ENCODE data around the gene SLC28A3.

SLC28A3 gene

DNA sequence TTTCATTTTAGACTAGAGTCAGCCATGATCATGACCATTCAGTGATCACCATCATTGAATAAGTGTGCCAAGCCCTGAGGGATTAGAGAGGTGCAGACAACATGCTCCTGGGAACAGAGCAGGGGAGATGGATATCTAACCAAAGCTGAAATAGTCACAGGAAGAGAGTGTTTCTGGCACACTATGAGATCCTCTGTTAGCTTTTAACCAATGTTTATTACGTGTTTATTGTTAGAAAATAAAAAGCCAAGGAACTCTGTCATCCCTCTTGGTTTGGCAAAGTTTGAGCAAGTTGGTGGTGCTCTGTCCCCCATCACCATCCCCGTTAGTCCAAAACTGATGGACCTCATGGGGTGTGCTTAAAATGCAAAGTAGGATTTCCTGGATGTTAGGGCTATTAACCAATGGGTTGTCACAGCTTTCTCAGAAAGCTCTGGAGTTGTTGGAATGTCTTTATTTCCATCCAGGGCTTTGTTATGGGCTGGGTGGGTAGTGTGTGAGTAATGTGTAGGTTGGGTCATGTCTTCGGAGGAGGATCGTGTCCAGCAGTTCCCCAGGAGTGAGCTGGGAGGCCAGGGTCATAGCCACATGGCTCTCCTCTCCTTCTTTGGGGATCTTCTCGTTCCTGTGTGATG lies 34.9 kb downstream of the SLC28A3 start:
- in situ Hi-C loops (cut with HindIII; ENCODE audit: low pct_ligation_motif_present, low pct_unique_long_range_greater_than_20kb, low sequenced_read_pairs), result no loop called here
- DNase-seq, result no peak

GRCh38 chr9:84304166-84304565 lies 36.4 kb downstream of the SLC28A3 start:
- in situ Hi-C loops (cut with HindIII; ENCODE audit: low pct_ligation_motif_present, low pct_unique_long_range_greater_than_20kb, low sequenced_read_pairs), result no loop called here

DNA sequence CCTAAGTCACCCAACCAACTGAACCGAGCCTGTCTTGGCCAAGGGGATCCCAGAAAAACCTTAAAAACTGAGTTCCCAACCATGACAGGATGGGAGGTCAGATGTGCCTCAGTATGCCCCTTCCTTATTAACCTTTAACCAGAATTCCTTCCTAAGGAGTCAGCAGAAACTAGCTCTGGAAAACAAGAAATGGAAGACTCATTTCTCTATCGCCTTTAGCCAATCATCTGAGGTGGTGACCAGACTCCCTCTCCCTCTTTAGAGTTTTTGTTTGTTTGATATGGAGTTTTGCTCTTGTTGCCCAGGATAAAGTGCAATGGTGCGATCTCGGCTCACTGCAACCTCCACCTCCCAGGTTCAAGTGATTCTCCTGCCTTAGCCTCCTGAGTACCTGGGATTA lies 37.5 kb downstream of the SLC28A3 start:
- DNase-seq, result peak; percentile 25
- in situ Hi-C loops (cut with HindIII; ENCODE audit: low pct_ligation_motif_present, low pct_unique_long_range_greater_than_20kb, low sequenced_read_pairs), result no loop called here

More at GRCh38 chr9:84304166-84304565, 36.4 kb downstream of the SLC28A3 start:
- DNase-seq, result no peak

GRCh38 chr9:84301851-84302250 lies 38.7 kb downstream of the SLC28A3 start:
- no peak for DNase-seq
- in situ Hi-C loops (cut with HindIII; ENCODE audit: low pct_ligation_motif_present, low pct_unique_long_range_greater_than_20kb, low sequenced_read_pairs), result no loop called here

DNA sequence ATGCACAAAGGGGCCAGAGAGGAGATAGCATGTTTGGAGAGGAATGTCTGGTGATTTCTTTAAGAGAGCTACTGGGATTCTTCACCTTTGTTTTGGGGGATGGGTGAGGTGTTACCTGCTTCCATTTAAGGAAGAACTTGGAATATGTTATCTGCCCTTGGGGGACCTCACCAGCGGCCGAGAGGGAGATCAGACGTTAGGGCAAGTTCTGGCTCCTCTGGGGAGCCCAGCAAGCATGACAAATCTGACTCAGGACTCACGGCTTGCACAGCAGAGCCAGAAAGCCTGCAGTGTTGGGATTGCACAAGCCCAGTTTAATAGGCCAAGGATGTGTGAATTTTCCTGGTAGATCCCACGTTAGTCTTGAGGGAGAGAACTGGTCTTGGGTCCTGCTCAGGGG lies 40.3 kb downstream of the SLC28A3 start:
- no peak for DNase-seq
- in situ Hi-C loops (cut with HindIII; ENCODE audit: low pct_ligation_motif_present, low pct_unique_long_range_greater_than_20kb, low sequenced_read_pairs), result no loop called here

- DNase-seq, result no peak
- in situ Hi-C loops (cut with HindIII; ENCODE audit: low pct_ligation_motif_present, low pct_unique_long_range_greater_than_20kb, low sequenced_read_pairs), result no loop called here
Observed at GRCh38 chr9:84297162-84297821, 43.3 kb downstream of the SLC28A3 start.

- peak; percentile 30 for DNase-seq
- in situ Hi-C loops (cut with HindIII; ENCODE audit: low pct_ligation_motif_present, low pct_unique_long_range_greater_than_20kb, low sequenced_read_pairs), result no loop called here
Observed at GRCh38 chr9:84296146-84296843, 44.3 kb downstream of the SLC28A3 start.

- in situ Hi-C loops (cut with HindIII; ENCODE audit: low pct_ligation_motif_present, low pct_unique_long_range_greater_than_20kb, low sequenced_read_pairs), result no loop called here
Observed at GRCh38 chr9:84294241-84294950, 46.2 kb downstream of the SLC28A3 start.

GRCh38 chr9:84293001-84293798 lies 47.4 kb downstream of the SLC28A3 start:
- DNase-seq, result no peak

More at GRCh38 chr9:84294241-84294950, 46.2 kb downstream of the SLC28A3 start:
- DNase-seq, result no peak

DNA sequence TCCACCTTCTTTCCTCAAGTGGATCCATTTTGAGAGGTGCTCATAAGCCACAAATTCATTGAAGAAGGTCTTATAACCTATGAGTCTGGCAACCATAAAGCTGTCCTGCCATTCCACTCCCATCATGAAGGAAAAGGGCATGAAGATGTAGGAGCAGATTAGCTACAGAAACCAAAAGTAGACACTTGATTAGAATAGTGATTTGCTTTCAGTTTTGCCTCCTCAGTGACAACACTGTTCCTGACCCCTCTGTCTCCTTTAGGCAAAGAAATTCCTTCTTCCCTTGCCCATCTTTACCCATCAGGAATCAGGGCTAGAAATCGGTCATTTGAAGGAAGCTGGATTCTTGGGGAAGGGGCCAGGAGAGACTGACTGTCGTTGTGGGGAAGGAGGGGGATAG lies 55.2 kb downstream of the SLC28A3 start:
- in situ Hi-C loops (cut with HindIII; ENCODE audit: low pct_ligation_motif_present, low pct_unique_long_range_greater_than_20kb, low sequenced_read_pairs), result no loop called here
- no peak for DNase-seq

More at GRCh38 chr9:84293001-84293798, 47.4 kb downstream of the SLC28A3 start:
- in situ Hi-C loops (cut with HindIII; ENCODE audit: low pct_ligation_motif_present, low pct_unique_long_range_greater_than_20kb, low sequenced_read_pairs), result no loop called here

DNA sequence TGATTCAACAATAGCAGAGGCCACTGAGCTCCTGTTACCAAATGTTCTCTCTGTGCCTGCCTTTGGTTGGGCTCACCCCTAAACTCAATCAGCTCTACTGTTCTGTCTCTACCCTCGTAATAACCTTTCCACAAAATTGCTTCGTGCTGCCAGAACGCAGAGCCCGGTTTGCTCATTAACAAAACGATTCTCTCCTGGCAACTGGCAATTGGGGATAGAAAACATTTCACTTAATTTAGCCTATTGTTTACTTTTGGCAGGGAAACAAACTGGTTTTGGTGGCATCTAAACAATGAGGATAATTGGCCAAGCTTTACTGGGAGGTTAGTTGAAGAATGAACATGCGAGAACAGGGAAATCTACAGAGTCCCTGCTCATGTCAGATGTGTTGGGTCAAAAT lies 56.6 kb downstream of the SLC28A3 start:
- DNase-seq, result no peak
- in situ Hi-C loops (cut with HindIII; ENCODE audit: low pct_ligation_motif_present, low pct_unique_long_range_greater_than_20kb, low sequenced_read_pairs), result no loop called here

- in situ Hi-C loops (cut with HindIII; ENCODE audit: low pct_ligation_motif_present, low pct_unique_long_range_greater_than_20kb, low sequenced_read_pairs), result no loop called here
Observed at GRCh38 chr9:84278130-84278529, 62.4 kb downstream of the SLC28A3 start.

DNA sequence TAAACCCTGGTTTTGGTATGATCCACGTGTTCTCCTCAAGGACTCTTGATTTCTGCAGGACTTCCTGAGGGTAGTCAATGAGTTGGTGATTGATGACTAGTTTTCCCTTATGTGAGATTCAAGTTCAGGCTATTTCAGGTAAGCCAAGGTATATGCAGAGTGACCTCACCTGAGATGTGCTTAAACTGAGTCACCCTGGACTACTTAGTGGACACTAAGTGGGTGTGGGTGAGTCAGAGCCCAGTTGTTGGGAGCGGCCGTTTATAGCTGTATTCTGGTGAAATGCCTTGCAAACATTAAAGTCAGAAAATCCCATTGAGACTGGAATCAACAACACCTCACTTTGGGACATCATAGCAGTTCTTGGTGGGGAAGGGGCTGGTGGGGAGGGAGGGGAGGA lies 62.9 kb downstream of the SLC28A3 start:
- in situ Hi-C loops (cut with HindIII; ENCODE audit: low pct_ligation_motif_present, low pct_unique_long_range_greater_than_20kb, low sequenced_read_pairs), result no loop called here
- no peak for DNase-seq

More at GRCh38 chr9:84278130-84278529, 62.4 kb downstream of the SLC28A3 start:
- no peak for DNase-seq

GRCh38 chr9:84276741-84277140 lies 63.8 kb downstream of the SLC28A3 start:
- in situ Hi-C loops (cut with HindIII; ENCODE audit: low pct_ligation_motif_present, low pct_unique_long_range_greater_than_20kb, low sequenced_read_pairs), result no loop called here
- DNase-seq, result no peak

DNA sequence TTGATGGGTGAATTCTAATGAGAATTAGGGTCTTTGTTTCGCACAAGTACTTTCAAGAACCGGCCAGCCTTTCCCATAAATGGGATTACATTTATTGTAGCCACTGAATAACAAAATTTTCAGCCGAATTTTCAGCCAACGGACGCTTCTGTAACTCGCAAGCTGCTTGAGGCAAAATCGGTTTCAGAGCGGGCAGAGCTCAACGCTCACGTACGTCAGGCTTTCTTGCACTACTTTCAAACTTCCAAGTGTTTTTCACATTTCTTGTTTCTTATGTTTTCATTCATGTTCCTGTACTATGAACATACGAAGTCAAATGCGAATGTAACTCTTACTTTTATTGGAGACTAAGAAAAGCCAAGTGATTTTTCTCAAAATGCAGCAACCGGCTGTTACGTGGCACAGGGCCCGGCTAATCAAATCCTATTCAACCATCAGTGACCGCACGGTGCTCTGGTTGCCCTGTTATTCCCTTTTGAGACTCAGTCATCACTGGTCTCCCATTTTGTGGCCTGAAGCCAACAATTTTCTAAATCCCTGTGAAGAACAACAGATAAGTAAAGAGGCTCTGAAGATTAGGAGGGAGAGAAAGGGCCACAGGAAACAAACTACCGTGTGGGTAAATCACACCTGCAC lies 68.5 kb downstream of the SLC28A3 start:
- in situ Hi-C loops (cut with HindIII; ENCODE audit: low pct_ligation_motif_present, low pct_unique_long_range_greater_than_20kb, low sequenced_read_pairs), result loop anchor here (25.0 kb wide), 1 partner anchor 335 kb away; no protein-coding TSS in a partner anchor
- DNase-seq, result no peak

DNA sequence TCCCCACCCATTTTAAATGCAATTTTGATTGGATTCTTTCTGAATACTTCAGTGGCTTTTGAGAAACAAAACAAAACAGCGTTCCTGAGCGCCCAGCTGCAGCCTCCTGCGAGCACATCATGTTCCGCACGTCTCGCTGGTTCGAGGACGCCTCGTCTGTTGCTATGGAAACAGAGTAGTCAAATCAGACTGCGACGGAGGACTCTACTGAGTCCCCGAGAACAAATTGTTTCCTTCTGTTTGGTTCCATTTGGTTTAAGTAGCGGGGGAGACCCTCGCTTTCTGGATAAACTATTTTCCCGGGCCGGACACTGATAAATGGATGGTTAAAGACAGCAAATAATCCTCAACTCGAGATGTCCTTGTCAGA lies 69.0 kb downstream of the SLC28A3 start:
- no peak for DNase-seq
- in situ Hi-C loops (cut with HindIII; ENCODE audit: low pct_ligation_motif_present, low pct_unique_long_range_greater_than_20kb, low sequenced_read_pairs), result loop anchor here (25.0 kb wide), 1 partner anchor 334 kb away; no protein-coding TSS in a partner anchor

DNA sequence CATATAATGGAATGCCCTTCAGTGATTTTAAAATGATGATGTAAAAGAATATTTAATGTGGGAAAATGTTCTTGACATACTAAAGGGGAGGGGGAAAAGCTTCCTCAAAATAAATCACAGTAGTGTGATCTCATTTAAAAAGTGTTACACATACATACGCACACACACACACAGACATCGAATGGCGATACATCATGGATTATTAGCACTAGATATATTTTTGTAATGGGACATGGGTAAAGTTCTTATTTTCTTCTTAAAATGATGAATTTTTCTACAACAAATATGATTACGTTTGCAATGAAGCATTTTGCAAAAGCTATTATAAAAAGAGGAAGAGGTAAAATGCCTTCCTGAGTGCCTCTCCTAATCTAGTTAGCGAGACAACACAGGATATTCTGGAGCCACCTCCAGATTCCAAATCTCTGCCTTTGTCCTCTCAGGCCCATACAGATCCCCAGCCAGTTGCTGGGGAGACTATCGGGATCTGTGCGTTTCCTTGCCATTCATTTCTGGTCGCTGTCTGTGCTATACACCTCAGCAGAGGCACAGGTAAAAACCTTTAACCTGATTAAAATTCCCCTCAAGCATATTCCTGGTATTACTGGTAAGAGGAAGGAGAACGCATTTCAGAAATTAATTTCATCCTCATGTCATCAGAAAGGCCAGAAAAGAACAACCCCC lies 69.6 kb downstream of the SLC28A3 start:
- no peak for DNase-seq
- in situ Hi-C loops (cut with HindIII; ENCODE audit: low pct_ligation_motif_present, low pct_unique_long_range_greater_than_20kb, low sequenced_read_pairs), result loop anchor here (25.0 kb wide), 1 partner anchor 334 kb away; no protein-coding TSS in a partner anchor
